ENCODE data around the gene HOMER2. TPM values are rescaled to one million over a fixed set of nuclear protein-coding genes. Genes with fewer than 3 reads are reported as not detected.

The HOMER2 gene
- total and polyA plus RNA-seq, 2 experiments from 2014 or later: 10.8 to 23.9 TPM

- H4K20me1 ChIP-seq (replicated peaks; ENCODE audit: insufficient read depth): no peaks in the 10 kb centered on the region
- no peaks in the 10 kb centered on the region for H3K79me2 ChIP-seq (replicated peaks; ENCODE audit: insufficient read depth)
- H3K4me3 ChIP-seq: no peak overlapping the region
- Mint-ChIP-seq H3K36me3 (ENCODE audit: low read depth) (no peaks in the 10 kb centered on the region), H3K27ac (peak overlapping the region; percentile 56; the same call in 1 of the 2 replicates), H3K9me3 (no peaks in the 10 kb centered on the region; the same call in 2 of the 3 replicates), H3K27me3 (ENCODE audit: insufficient read depth, low read depth, poor library complexity) (peaks cover 19% of the 10 kb centered on the region), H3K4me1 (peaks cover 15% of the 10 kb centered on the region), H3K4me3 (peak overlapping the region; percentile 37; the same call in 2 of the 3 replicates)
- TF ChIP-seq CREB1 (CRISPR knock-in tag; IDR thresholded peaks at IDR 0.05; ENCODE audit: low read depth): no peak
- peak; percentile 89 to 93 for TF ChIP-seq CTCF (conservative IDR thresholded peaks at IDR 0.05; ENCODE audit: low read depth in 2 of 2)
- peak overlapping the region; percentile 55; the same call in 1 of the 2 replicates for H3K4me2 ChIP-seq
- no peaks in the 10 kb centered on the region for H3K9me2 ChIP-seq (ENCODE audit: insufficient read depth)
- peak; percentile 97 for ATAC-seq
- H2AFZ ChIP-seq: peak overlapping the region; percentile 92
- H3K27ac ChIP-seq (ENCODE audit: low read depth): no peak overlapping the region
- peak; percentile 96 for DNase-seq (ENCODE audit: low spot score)
- H3F3A ChIP-seq (replicated peaks; ENCODE audit: low read depth): no peaks in the 10 kb centered on the region
- H3K36me3 ChIP-seq (ENCODE audit: insufficient read depth): no peaks in the 10 kb centered on the region
- H3K27me3 ChIP-seq (ENCODE audit: insufficient read depth): no peaks in the 10 kb centered on the region
- peaks cover 7% of the 10 kb centered on the region for H3K4me1 ChIP-seq (ENCODE audit: insufficient read depth)
These were observed 102.7 kb downstream of the HOMER2 start for GRCh38 chr15:82849556-82850512.

- Mint-ChIP-seq H3K27me3 (ENCODE audit: insufficient read depth, low read depth, poor library complexity) (peaks cover 17% of the 10 kb centered on the region), H3K4me1 (peaks cover 15% of the 10 kb centered on the region), H3K27ac (no peak overlapping the region), H3K9me3 (no peaks in the 10 kb centered on the region; the same call in 2 of the 3 replicates), H3K36me3 (ENCODE audit: low read depth) (no peaks in the 10 kb centered on the region), H3K4me3 (no peak overlapping the region)
- Histone ChIP-seq H3K9me2 (ENCODE audit: insufficient read depth) (no peaks in the 10 kb centered on the region), H4K20me1 (replicated peaks; ENCODE audit: insufficient read depth) (no peaks in the 10 kb centered on the region), H2AFZ (no peak overlapping the region), H3K36me3 (ENCODE audit: insufficient read depth) (no peaks in the 10 kb centered on the region), H3K79me2 (replicated peaks; ENCODE audit: insufficient read depth) (no peaks in the 10 kb centered on the region), H3K4me3 (no peak overlapping the region), H3F3A (replicated peaks; ENCODE audit: low read depth) (no peaks in the 10 kb centered on the region), H3K27me3 (ENCODE audit: insufficient read depth) (no peaks in the 10 kb centered on the region), H3K4me2 (no peak overlapping the region), H3K27ac (ENCODE audit: low read depth) (no peak overlapping the region), H3K4me1 (ENCODE audit: insufficient read depth) (peaks cover 7% of the 10 kb centered on the region)
- ATAC-seq: no peak
- no peak for DNase-seq (ENCODE audit: low spot score)
- TF ChIP-seq ETS1 (IDR thresholded peaks at IDR 0.05) (no peak), EZH2phosphoT487 (IDR thresholded peaks at IDR 0.05; ENCODE audit: unreplicated experiment) (no peak), ZNF462 (CRISPR knock-in tag; IDR thresholded peaks at IDR 0.05) (no peak), ZNF114 (CRISPR knock-in tag; IDR thresholded peaks at IDR 0.05) (no peak), POLR2AphosphoS5 (IDR thresholded peaks at IDR 0.05; ENCODE audit: low read depth) (no peak)
These were observed 104.1 kb downstream of the HOMER2 start for GRCh38 chr15:82848241-82848993.

Data from GM23338 (cell line).